Esophagus squamous epithelium (tissue), 4 donors: ENCODE results near the gene ATAD3A.

Experiments used
- CTCF ChIP-seq, 6 experiments: fragments of 450-650 bp in 4 of 6; fragments of 200-600 bp in 2 of 6; sonication (generic) in 2 of 6; IDR thresholded peaks; one replicate each; pipeline ENCODE4 v1.5.1; 2016 to 2019; ENCODE audit warnings: antibody characterized with exemption in 6 of 6, mild to moderate bottlenecking in 4 of 6, moderate library complexity in 4 of 6
- POLR2A ChIP-seq, 4 donors: fragments of 450-650 bp; IDR thresholded peaks; one replicate each; pipeline ENCODE4 v1.6.1; 2017; ENCODE audit warnings: antibody characterized with exemption in 4 of 4, mild to moderate bottlenecking in 4 of 4, moderate library complexity in 3 of 4

DNA sequence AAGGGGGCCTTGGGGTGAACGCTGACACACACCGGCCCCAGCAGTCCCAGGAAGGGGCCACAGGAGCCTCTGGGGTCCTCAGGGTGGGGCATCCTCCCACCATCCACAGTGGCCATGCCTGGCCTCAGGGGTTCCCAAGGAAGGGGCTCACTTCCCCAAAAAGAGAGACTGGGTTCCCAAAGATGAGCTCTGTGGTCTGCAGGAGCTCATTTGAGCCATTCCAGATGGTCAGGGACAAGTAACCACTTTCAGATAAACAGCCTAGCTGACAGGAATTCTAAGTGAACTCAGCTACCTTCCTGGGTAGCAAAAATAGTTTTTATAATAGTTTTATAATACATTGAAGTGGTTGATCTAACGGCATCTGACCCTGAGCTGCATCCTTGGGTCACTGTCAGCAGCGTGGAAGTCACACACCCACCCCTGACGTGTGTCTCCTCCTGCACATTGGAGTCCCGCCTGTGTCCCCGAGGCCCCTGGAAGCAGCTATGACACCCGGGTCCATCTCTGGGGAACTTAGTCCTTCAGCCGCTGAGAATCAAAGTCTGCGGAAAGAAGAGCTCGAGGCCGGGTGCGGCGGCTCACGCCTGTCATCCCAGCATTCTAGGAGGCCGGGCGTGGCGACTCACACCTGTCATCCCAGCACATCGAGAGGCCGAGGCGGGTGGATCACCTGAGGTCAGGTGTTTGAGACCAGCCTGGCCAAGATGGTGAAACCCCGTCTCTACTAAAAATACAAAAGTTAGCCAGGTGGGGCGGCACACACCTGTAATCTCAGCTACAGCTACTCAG, 34.2 kb downstream of the ATAD3A start:
- TF ChIP-seq CTCF (IDR thresholded peaks at IDR 0.05) (no peak), POLR2A (IDR thresholded peaks at IDR 0.05) (no peak)
